Epithelial cell of proximal tubule (primary cell): Measurements from ENCODE around the gene RBKS. TPM values are rescaled to one million over a fixed set of nuclear protein-coding genes. Genes with fewer than 3 reads are reported as not detected.

Experiments used
- DNase-seq: peaks from one replicate; pipeline ENCODE4 v3.0.0-alpha.2; 2011; ENCODE audit warnings: low read depth
- H3K4me3 ChIP-seq: 2 replicates; pipeline ENCODE4 v1.5.1; 2011; ENCODE audit warnings: low read depth, mild to moderate bottlenecking, low read length
- total RNA-seq: library from RNA; depleted of rRNA; stranded (reverse); fragments of >200 nt; gene quantifications from 2 replicates; pipeline ENCODE4 v1.2.3, GENCODE V29; 2015
- TF ChIP-seq, protein P1 (sequence below): conservative IDR thresholded peaks from 2 replicates; pipeline ENCODE4 v1.5.1; 2012; ENCODE audit warnings: low read depth, mild to moderate bottlenecking, low read length

The RBKS gene
- total RNA-seq, 1 donor from 2014 or later: 2.7 TPM

DNA sequence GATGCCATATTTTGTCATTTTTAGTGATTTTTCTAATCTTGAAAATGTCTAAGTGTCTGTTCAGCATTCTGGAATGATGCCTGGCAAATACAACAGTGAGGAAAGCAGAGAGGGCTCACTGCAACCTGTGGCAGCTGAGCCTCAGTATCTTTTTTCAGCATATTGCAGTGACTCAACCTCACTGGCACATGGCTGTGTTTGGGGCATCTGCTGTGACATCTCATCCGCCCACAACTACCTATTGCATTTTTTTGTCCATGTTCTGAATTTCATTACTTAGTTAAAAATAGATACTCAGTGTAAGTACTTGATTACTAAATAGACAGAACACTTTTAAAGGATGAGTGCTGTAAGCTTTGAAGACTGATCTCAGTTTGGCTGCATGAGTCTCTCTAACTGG is 11.0 kb upstream of the RBKS start:
- H3K4me3 ChIP-seq: no peak overlapping the region
- DNase-seq: no peak
- TF ChIP-seq, protein P1, sequence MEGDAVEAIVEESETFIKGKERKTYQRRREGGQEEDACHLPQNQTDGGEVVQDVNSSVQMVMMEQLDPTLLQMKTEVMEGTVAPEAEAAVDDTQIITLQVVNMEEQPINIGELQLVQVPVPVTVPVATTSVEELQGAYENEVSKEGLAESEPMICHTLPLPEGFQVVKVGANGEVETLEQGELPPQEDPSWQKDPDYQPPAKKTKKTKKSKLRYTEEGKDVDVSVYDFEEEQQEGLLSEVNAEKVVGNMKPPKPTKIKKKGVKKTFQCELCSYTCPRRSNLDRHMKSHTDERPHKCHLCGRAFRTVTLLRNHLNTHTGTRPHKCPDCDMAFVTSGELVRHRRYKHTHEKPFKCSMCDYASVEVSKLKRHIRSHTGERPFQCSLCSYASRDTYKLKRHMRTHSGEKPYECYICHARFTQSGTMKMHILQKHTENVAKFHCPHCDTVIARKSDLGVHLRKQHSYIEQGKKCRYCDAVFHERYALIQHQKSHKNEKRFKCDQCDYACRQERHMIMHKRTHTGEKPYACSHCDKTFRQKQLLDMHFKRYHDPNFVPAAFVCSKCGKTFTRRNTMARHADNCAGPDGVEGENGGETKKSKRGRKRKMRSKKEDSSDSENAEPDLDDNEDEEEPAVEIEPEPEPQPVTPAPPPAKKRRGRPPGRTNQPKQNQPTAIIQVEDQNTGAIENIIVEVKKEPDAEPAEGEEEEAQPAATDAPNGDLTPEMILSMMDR: no peak

DNA sequence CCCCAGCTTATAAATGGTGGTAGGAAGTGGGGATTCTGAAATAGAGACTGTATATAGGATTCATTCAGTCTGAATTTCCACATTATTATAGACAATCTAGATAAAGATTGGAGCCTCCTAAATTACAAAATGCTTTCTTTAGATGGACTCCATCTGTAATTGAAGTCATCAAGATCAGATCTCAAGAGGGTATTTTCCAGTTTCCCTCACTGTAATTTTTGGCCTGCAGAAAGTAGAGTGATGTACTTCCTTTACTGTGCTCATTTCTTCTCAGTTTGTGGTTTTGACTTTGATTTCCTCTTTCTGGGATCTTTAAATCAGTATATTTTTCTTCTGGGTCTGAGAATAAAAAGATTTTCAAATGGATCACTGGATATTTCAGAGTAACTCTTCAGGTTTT is 7.5 kb upstream of the RBKS start:
- no peak overlapping the region for H3K4me3 ChIP-seq
- TF ChIP-seq, protein P1: no peak
- DNase-seq: no peak

GRCh38 chr2:27893006-27893405 is 2.8 kb upstream of the RBKS start:
- TF ChIP-seq, protein P1: no peak
- DNase-seq: no peak
- H3K4me3 ChIP-seq: no peak overlapping the region

GRCh38 chr2:27891673-27892105 is 1.5 kb upstream of the RBKS start:
- no peak for DNase-seq
- TF ChIP-seq, protein P1: no peak
- H3K4me3 ChIP-seq: peak overlapping the region; percentile 83

DNA sequence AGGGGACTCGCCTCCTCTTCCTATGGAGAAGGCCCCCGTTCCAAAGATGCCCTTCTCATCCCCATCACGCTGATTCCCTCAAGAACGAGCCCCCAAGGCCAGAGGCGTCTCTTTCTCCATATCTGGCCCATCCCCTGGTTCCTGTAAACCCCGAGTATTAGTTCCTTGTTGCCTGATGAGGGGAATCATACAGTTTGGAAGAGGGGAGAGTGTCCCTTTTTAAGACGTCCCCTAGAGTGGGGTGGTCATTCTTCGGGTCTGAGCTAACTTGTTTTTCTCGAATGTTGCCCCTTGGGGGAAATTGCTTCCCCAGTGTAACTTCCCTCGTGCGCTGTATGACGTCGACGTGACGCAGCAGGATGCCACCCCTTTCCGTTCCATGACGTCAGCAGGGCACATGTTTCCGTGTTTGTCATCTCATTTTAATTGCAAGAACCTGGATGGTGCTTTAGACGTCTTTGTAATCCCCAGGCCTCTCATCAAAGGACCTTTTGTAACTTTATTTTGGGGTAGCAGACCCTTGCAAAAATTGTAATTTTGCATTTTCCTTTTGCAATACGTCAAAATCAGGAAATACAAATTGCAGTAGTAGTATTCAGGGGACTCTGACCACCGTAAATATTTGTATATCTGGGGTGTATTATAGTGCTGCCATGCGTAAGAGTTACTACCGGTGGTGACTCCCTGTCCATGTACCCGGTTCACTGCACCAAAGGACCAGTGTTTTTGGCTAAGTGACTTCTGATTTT is 911 bp upstream of the RBKS start:
- peak overlapping the region; percentile 83 for H3K4me3 ChIP-seq
- DNase-seq: no peak
- TF ChIP-seq, protein P1: no peak

- peak overlapping the region; percentile 83 for H3K4me3 ChIP-seq
- TF ChIP-seq, protein P1: no peak
- DNase-seq: no peak
These were observed 427 bp downstream of the RBKS start for GRCh38 chr2:27889774-27890145.

GRCh38 chr2:27888790-27889189 is 1.4 kb downstream of the RBKS start:
- H3K4me3 ChIP-seq: peak overlapping the region; percentile 83
- TF ChIP-seq, protein P1: no peak
- DNase-seq: no peak
